Measurements from ENCODE around the gene PAH. TPM values are rescaled to one million over a fixed set of nuclear protein-coding genes. Genes with fewer than 3 reads are reported as not detected.

Gene PAH
- total and polyA plus RNA-seq, 2 of the 8 experiments (the other 6 are each of a cell fraction or from before 2014, with no cell fraction given): 3.9 to 9.0 TPM

GRCh38 chr12:102959391-102959790, 42.3 kb upstream of the PAH start (continued):
- no peak for TF ChIP-seq RAD21 (IDR thresholded peaks at IDR 0.05 in 1 of 2, conservative IDR thresholded peaks at IDR 0.05 in 1 of 2; ENCODE audit: low read depth in 2 of 2, low read length in 2 of 2)

All from H1 (cell line).